Colonic mucosa (tissue), 4 donors: ENCODE results near the gene FRRS1. TPM values are rescaled to one million over a fixed set of nuclear protein-coding genes. Genes with fewer than 3 reads are reported as not detected.

Experiments used
- DNase-seq: peaks from one replicate; pipeline ENCODE4 v3.0.0-alpha.2; 2020
- H3K27ac ChIP-seq: fragments of 200-600 bp; one replicate; pipeline ENCODE4 v1.8.0; 2021
- H3K27me3 ChIP-seq: fragments of 200-600 bp; one replicate; pipeline ENCODE4 v1.8.0; 2021
- H3K36me3 ChIP-seq: fragments of 200-600 bp; one replicate; pipeline ENCODE4 v1.8.0; 2021
- H3K4me1 ChIP-seq: fragments of 200-600 bp; one replicate; pipeline ENCODE4 v1.8.0; 2021; ENCODE audit warnings: mild to moderate bottlenecking
- H3K4me3 ChIP-seq: fragments of 200-600 bp; one replicate; pipeline ENCODE4 v1.8.0; 2021
- H3K9ac ChIP-seq, 2 donors: one replicate each; pipeline ENCODE4 v1.7.0; 2013; ENCODE audit warnings: control low read depth in 2 of 2, low read depth in 2 of 2, low read length in 2 of 2
- H3K9me3 ChIP-seq: fragments of 200-600 bp; one replicate; pipeline ENCODE4 v1.8.0; 2021
- intact Hi-C: fragments of 100-400 bp; cut with DNase I; formaldehyde crosslinking; loops from one replicate; pipeline ENCODE4 v1.14.1; 2022
- total RNA-seq, 2 donors: library from RNA; stranded (reverse); fragmentation: NEBNext Ultra II Directional in 1 of 2; extraction: Animal tissue kit (Norgen Biotek cat#: 25700) in 1 of 2; gene quantifications; one replicate each; pipeline ENCODE4 v1.2.1, GENCODE V29; 2021
- TF ChIP-seq, protein P1 (sequence below): fragments of 200-600 bp; IDR thresholded peaks from one replicate; pipeline ENCODE4 v1.8.0; 2022; ENCODE audit warnings: antibody characterized with exemption, mild to moderate bottlenecking
- donor health status: healthy.
- donor health status: DM: no; HTN: no; CAD: no.
- donor health status: DM: no; HTN: no; CAD: no.

FRRS1 gene
- total RNA-seq, 2 donors from 2014 or later = 16.7 to 17.1 TPM

DNA sequence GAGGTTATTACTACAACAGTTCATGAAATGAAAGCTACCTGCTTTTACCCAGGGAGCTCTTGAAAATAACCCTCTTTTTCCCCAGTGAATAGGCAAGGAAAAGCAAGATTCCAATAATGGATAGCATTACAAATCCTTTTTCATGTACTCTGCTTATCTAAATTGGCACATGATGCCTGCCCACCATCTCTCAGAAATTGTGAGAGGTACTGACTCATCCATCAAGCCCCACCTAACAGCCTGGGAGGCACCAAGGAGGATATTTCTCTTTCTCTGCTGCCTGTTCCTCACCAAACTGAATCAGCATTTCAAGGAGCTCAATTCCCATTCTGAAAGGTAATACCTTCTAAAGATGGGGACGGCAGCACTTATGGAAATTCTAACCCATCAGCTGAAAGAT lies 86.2 kb downstream of the FRRS1 start:
- TF ChIP-seq, protein P1, sequence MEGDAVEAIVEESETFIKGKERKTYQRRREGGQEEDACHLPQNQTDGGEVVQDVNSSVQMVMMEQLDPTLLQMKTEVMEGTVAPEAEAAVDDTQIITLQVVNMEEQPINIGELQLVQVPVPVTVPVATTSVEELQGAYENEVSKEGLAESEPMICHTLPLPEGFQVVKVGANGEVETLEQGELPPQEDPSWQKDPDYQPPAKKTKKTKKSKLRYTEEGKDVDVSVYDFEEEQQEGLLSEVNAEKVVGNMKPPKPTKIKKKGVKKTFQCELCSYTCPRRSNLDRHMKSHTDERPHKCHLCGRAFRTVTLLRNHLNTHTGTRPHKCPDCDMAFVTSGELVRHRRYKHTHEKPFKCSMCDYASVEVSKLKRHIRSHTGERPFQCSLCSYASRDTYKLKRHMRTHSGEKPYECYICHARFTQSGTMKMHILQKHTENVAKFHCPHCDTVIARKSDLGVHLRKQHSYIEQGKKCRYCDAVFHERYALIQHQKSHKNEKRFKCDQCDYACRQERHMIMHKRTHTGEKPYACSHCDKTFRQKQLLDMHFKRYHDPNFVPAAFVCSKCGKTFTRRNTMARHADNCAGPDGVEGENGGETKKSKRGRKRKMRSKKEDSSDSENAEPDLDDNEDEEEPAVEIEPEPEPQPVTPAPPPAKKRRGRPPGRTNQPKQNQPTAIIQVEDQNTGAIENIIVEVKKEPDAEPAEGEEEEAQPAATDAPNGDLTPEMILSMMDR = no peak
- no peak for DNase-seq
- intact Hi-C loops = loop anchor here (10.0 kb wide), 1 partner anchor 195 kb away; no protein-coding TSS in a partner anchor
- no peaks in the 10 kb centered on the region for H3K36me3 ChIP-seq
- H3K27ac ChIP-seq = no peak overlapping the region
- no peaks in the 10 kb centered on the region for H3K4me1 ChIP-seq
- H3K4me3 ChIP-seq = no peak overlapping the region
- no peaks in the 10 kb centered on the region for H3K9me3 ChIP-seq
- H3K9ac ChIP-seq = no peak overlapping the region
- H3K27me3 ChIP-seq = no peaks in the 10 kb centered on the region

DNA sequence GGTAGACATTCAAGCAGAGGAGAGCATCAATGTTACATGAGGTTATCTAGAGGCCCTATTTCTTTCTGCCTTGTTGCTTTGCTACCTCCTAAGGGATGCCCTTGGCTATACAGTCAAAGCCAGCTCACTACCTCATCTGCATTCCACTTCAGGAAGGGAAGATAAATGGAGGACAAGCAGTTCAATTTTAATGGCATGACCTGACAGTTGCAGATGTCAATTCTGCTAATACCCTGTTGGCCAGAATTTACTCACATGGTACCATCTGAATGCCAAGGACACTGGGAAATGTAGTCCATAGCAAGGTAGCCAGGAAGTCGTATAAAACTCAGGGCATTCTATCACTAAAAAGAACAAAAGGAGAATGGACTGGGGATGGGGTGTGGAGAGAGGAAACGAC lies 89.0 kb downstream of the FRRS1 start:
- no peaks in the 10 kb centered on the region for H3K9me3 ChIP-seq
- H3K36me3 ChIP-seq = no peaks in the 10 kb centered on the region
- no peak for DNase-seq
- H3K9ac ChIP-seq = no peak overlapping the region
- TF ChIP-seq, protein P1 = no peak
- H3K4me1 ChIP-seq = no peaks in the 10 kb centered on the region
- intact Hi-C loops = no loop called here
- no peaks in the 10 kb centered on the region for H3K27me3 ChIP-seq
- H3K4me3 ChIP-seq = no peak overlapping the region
- H3K27ac ChIP-seq = no peak overlapping the region

DNA sequence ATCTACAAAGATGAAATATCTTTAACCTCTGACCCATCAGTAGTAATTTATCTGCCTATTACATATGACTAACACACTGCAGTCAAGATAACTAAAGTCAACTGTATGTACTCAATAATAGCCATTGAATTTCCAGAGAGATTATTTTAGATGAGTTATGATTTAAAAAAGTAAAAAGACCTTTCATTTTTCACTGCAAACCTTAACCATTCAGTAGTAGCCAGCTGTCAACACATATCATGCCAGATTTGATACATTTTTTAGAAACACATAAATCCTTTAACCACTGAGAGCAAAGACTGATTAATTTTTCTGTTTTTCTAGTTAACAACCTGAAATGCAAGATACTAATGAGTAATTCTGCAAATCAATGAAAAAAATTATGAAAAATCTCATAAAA lies 89.6 kb downstream of the FRRS1 start:
- Histone ChIP-seq H3K4me3 (no peak overlapping the region), H3K36me3 (no peaks in the 10 kb centered on the region), H3K4me1 (no peaks in the 10 kb centered on the region), H3K9me3 (no peaks in the 10 kb centered on the region), H3K27ac (no peak overlapping the region), H3K27me3 (no peaks in the 10 kb centered on the region), H3K9ac (no peak overlapping the region)
- TF ChIP-seq, protein P1 = no peak
- intact Hi-C loops = no loop called here
- no peak for DNase-seq

DNA sequence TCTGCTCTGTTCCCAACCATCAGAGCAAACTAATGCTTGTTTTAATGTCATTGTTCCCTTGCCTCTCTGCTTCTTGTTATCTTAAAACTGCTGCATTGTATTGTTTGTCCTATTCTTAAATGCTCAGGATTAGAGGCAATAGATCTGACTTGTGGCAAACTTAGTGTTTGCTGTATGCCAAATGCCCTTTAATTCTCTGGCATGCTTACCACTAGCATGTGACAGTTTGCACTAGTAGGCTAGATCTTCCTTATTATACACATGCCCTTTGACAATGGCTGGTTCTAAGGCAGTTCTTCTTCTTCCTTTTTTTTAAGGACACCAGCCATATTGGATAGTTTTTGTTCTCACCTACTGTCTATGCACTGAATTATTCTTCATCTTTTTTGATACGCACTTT lies 90.4 kb downstream of the FRRS1 start:
- DNase-seq = no peak
- intact Hi-C loops = no loop called here
- Histone ChIP-seq H3K36me3 (no peaks in the 10 kb centered on the region), H3K27me3 (no peaks in the 10 kb centered on the region), H3K9me3 (no peaks in the 10 kb centered on the region), H3K9ac (no peak overlapping the region), H3K27ac (no peak overlapping the region), H3K4me1 (no peaks in the 10 kb centered on the region), H3K4me3 (no peak overlapping the region)
- TF ChIP-seq, protein P1 = no peak

DNA sequence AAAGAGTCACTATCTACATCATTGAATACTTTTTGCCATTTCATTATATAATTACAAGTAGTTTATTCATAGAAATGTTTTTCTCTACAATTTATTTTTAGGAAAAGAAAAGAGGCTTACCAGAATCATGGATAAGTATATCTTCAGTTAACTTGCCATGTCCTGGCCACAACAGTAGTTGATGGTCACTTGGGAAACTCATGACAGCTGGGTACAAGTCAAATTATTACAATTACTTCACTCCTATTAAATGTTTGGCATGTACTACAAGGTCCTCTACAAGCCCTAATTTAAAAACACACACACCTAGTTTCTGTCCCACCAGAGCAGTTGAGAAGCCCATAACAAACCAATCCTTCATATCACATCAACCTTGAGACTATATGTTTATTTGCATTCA lies 91.1 kb downstream of the FRRS1 start:
- no peaks in the 10 kb centered on the region for H3K4me1 ChIP-seq
- intact Hi-C loops = no loop called here
- no peak overlapping the region for H3K27ac ChIP-seq
- no peak overlapping the region for H3K4me3 ChIP-seq
- H3K9me3 ChIP-seq = no peaks in the 10 kb centered on the region
- no peak overlapping the region for H3K9ac ChIP-seq
- H3K36me3 ChIP-seq = no peaks in the 10 kb centered on the region
- TF ChIP-seq, protein P1 = no peak
- no peak for DNase-seq
- no peaks in the 10 kb centered on the region for H3K27me3 ChIP-seq
